Measurements from ENCODE around the gene TMEM81.

DNA sequence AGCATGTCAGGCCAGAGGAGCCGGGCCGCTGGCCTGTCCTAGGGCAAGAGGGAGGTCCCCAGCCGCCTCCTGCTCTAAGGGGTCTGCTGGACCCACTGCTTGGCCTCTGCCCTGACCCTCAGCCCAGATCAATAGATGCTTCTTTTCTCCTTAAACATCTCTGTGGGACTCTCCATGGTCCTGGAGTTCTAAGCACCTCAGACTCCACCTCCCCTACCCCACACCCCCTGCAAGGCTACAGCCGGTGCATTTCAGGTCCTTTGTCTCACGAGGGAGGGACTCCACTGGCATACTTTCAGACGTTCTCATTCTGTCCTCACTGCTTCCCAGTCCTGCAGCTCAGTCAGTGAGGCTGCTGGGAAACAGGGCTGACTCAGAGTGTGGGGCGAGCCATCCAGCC lies 30.2 kb downstream of the TMEM81 start:
- TF ChIP-seq CTCF (IDR thresholded peaks at IDR 0.05): no peak
- TF ChIP-seq POLR2AphosphoS5 (IDR thresholded peaks at IDR 0.05): no peak

All from gastroesophageal sphincter (tissue), 3 donors.